Testis (tissue), 2 donors: ENCODE data around the gene TP53.

Experiments
- POLR2A ChIP-seq: fragments of 450-650 bp; IDR thresholded peaks from one replicate; pipeline ENCODE4 v1.6.1; 2017; ENCODE audit warnings: antibody characterized with exemption, mild to moderate bottlenecking, moderate library complexity
- TF ChIP-seq, protein P1 (sequence below), 3 experiments: fragments of 450-650 bp in 2 of 3; fragments of 200-600 bp in 1 of 3; sonication (generic) in 1 of 3; IDR thresholded peaks; one replicate each; pipeline ENCODE4 v1.5.1; 2016 to 2019; ENCODE audit warnings: antibody characterized with exemption in 3 of 3, mild to moderate bottlenecking in 2 of 3, moderate library complexity in 1 of 3

DNA sequence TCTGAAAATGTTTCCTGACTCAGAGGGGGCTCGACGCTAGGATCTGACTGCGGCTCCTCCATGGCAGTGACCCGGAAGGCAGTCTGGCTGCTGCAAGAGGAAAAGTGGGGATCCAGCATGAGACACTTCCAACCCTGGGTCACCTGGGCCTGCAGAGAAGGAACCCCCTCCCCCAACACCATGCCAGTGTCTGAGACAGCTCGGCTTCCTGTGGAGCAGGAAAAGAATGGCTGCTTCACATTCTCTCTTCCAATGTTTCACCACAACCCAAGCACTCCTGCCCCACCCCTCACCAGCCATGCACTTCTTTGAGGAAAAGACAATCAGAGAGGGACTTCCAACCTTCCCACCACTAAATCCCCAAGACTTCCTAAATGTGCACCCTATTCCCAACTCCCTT, 10.8 kb downstream of the TP53 start:
- TF ChIP-seq, protein P1, sequence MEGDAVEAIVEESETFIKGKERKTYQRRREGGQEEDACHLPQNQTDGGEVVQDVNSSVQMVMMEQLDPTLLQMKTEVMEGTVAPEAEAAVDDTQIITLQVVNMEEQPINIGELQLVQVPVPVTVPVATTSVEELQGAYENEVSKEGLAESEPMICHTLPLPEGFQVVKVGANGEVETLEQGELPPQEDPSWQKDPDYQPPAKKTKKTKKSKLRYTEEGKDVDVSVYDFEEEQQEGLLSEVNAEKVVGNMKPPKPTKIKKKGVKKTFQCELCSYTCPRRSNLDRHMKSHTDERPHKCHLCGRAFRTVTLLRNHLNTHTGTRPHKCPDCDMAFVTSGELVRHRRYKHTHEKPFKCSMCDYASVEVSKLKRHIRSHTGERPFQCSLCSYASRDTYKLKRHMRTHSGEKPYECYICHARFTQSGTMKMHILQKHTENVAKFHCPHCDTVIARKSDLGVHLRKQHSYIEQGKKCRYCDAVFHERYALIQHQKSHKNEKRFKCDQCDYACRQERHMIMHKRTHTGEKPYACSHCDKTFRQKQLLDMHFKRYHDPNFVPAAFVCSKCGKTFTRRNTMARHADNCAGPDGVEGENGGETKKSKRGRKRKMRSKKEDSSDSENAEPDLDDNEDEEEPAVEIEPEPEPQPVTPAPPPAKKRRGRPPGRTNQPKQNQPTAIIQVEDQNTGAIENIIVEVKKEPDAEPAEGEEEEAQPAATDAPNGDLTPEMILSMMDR (IDR thresholded peaks at IDR 0.05) = no peak
- TF ChIP-seq POLR2A = no peak
